Measurements from ENCODE around the gene TRIM22.
"Not testable (repeated sequence)": the region's sequence is repeated elsewhere in the genome, so short reads cannot be mapped to it uniquely, and the experiment has no call there.

- TF ChIP-seq CTCF (IDR thresholded peaks at IDR 0.05 in 2 of 3, conservative IDR thresholded peaks at IDR 0.05 in 1 of 3; ENCODE audit: borderline replicate concordance in 1 of 3, insufficient read depth in 1 of 3, low read depth in 2 of 3, low read length in 2 of 3); POLR2A (IDR thresholded peaks at IDR 0.05; ENCODE audit: borderline replicate concordance, extremely low read depth, insufficient read depth, insufficient read length); EGR1 (IDR thresholded peaks at IDR 0.05; ENCODE audit: low read depth); SRF (IDR thresholded peaks at IDR 0.05; ENCODE audit: low read depth); ZBTB33 (IDR thresholded peaks at IDR 0.05; ENCODE audit: extremely low read depth, insufficient replicate concordance, low read length); ZNF274 (IDR thresholded peaks at IDR 0.05; ENCODE audit: low read depth, low read length); EZH2 (IDR thresholded peaks at IDR 0.05); SP1 (IDR thresholded peaks at IDR 0.05; ENCODE audit: low read depth); POLR2AphosphoS5 (IDR thresholded peaks at IDR 0.05; ENCODE audit: low read depth, low read length); RAD21 (IDR thresholded peaks at IDR 0.05; ENCODE audit: low read depth); YY1 (IDR thresholded peaks at IDR 0.05; ENCODE audit: extremely low read depth, insufficient replicate concordance, low read depth, low read length); ZFX (IDR thresholded peaks at IDR 0.05): not testable (repeated sequence)
Measured at GRCh38 chr11:5656956-5657355, 32.6 kb upstream of the TRIM22 start.

Measured in HCT116 (cell line).